SK-MEL-5 (cell line): ENCODE results near the gene USP27X. TPM values are rescaled to one million over a fixed set of nuclear protein-coding genes. Genes with fewer than 3 reads are reported as not detected.

Experiments
- DNase-seq: peaks from one replicate; pipeline ENCODE4 v3.0.0-alpha.2; 2016; ENCODE audit warnings: low read depth, low spot score
- in situ Hi-C: cut with HindIII; loops from 2 replicates; pipeline ENCODE4 v1.10.0; 2016; ENCODE audit warnings: low sequenced_read_pairs, high pct_unique_total_duplicates, low pct_unique_long_range_greater_than_20kb
- total RNA-seq: library from RNA; depleted of rRNA; stranded (reverse); fragments of >200 nt; shearing (Covaris generic); gene quantifications from 2 replicates; pipeline ENCODE4 v1.2.3, GENCODE V29; 2014

Gene USP27X
- total RNA-seq, 1 experiment from 2014 or later, result 7.8 TPM

DNA sequence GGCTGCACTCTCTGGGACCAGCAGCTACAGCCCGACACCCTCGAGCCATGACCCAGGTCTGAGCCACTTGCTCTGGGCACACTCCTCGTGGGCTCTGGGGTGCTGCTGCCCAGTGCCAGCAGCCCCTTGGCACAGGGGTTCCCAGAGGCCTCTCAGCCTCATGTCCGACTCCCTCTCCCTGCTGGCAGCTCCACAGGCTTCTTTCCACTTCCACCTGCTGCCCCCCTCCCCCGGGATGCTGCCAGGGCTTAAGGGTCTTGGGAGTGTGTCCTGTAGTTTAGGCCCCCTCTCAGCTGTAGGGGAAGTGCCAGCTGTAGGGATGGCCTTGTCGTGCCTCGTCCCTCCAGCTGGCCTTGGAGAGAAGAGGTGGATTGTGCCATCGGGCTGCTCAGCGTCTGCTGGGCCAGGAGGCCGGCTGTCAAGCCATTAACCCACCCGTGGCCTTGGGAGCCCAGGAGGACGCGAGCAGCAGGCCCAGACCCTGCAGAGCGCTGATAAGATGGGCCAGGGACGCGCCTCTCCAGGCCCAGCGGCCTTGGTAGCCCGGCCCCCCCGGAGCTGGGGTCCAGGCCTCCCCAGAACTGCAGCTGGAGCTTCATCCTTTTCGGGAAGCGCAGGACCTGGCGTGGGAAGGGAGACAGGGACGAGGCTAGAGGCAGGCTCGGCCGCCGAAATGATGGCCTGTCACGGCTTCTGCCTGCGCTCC is 1.0 kb upstream of the USP27X start:
- no peak for DNase-seq
- in situ Hi-C loops, result no loop called here

GRCh38 chrX:49879656-49880277 is 483 bp downstream of the USP27X start:
- in situ Hi-C loops, result no loop called here
- no peak for DNase-seq

DNA sequence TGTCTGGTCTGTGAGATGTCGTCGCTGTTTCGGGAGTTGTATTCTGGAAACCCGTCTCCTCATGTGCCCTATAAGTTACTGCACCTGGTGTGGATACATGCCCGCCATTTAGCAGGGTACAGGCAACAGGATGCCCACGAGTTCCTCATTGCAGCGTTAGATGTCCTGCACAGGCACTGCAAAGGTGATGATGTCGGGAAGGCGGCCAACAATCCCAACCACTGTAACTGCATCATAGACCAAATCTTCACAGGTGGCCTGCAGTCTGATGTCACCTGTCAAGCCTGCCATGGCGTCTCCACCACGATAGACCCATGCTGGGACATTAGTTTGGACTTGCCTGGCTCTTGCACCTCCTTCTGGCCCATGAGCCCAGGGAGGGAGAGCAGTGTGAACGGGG is 1.4 kb downstream of the USP27X start:
- DNase-seq, result no peak
- in situ Hi-C loops, result no loop called here

DNA sequence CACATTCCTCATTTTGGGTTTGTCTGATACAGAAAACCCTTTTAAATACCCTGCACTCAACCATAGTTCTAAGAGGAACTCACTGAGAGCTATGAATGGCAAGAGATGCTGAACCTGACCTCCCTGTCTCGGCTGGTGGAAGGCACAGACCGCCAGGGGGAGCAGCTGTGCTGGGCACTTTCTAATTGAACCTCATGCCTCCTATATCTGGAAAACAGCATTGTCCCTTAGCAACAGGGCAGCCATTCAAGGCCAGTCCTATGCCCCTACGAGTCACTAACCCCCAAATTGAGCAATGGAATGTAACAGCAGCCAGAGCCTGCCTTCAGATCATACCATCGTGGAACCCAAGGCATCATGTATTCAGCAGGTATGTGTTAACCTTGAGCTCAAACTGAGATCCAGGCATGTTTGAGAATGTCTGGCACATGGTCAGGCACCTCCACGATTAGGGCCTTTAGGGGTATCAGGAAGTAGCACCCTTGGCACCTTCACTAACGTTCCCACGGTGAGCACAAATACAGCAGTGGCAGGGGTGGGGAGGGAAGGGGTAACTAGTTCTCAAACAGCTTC is 5.1 kb downstream of the USP27X start:
- DNase-seq, result peak; percentile 78
- in situ Hi-C loops, result no loop called here

DNA sequence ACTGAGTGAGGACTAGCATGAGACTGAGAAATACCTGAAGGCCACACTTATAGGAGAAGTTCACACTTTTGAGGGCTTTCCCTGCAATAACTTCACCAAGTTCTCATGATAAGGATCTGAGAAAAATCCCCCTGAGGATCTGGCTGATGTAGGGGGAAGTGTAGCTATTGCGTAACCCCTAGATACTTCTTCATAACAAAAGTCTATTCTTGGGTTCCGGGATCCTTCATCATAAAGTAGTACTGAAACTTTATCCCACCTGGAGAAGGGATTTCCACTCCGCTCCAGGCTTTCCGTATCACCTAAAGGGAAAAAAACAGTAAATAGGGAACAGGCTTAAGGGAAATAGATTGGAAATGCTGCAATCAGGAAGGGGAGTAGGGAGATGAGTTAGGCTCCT is 13.3 kb downstream of the USP27X start:
- DNase-seq, result no peak
- in situ Hi-C loops, result no loop called here

DNA sequence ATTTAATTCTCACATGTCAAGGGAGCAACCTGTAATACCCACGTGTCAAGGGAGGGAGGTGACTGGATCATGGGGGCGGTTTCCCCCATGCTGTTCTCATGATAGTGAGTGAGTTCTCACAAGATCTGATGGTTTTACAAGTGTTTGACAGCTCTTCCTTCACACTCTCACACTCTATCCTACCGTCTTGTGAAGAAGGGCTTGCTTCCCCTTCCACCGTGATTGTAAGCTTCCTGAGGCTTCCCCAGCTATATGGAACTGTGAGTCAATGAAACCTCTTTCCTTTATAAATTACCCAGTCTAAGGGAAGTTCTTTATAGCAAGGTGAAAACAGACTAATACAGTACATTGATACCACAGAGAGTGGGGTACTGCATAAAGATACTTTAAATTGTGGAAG is 17.7 kb downstream of the USP27X start:
- in situ Hi-C loops, result no loop called here
- DNase-seq, result no peak

DNA sequence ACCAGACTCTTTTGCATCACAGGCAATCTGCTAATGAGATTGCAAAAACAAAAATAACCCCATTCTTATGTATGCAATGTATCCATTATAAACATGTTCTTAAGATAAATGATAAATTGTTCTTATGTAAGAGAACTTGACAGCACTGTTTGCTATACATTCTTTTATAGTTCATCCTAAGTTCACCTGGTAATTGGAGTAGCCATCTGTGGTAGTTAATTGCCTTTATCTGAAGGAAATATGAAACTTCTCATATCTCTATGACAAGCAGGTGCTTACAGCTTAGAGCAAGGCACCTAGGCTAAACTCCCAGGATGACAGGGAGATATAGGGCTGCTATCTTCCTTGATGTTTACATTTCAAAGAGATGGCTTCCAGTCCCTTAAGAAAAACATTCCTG is 21.8 kb downstream of the USP27X start:
- in situ Hi-C loops, result no loop called here
- no peak for DNase-seq

GRCh38 chrX:49910344-49910743 is 31.1 kb downstream of the USP27X start:
- in situ Hi-C loops, result no loop called here
- DNase-seq, result no peak

- in situ Hi-C loops, result no loop called here
These were observed 32.8 kb downstream of the USP27X start for GRCh38 chrX:49912086-49912485.

GRCh38 chrX:49912861-49913260 is 33.6 kb downstream of the USP27X start:
- no peak for DNase-seq
- in situ Hi-C loops, result no loop called here

More at GRCh38 chrX:49912086-49912485, 32.8 kb downstream of the USP27X start:
- DNase-seq, result no peak

DNA sequence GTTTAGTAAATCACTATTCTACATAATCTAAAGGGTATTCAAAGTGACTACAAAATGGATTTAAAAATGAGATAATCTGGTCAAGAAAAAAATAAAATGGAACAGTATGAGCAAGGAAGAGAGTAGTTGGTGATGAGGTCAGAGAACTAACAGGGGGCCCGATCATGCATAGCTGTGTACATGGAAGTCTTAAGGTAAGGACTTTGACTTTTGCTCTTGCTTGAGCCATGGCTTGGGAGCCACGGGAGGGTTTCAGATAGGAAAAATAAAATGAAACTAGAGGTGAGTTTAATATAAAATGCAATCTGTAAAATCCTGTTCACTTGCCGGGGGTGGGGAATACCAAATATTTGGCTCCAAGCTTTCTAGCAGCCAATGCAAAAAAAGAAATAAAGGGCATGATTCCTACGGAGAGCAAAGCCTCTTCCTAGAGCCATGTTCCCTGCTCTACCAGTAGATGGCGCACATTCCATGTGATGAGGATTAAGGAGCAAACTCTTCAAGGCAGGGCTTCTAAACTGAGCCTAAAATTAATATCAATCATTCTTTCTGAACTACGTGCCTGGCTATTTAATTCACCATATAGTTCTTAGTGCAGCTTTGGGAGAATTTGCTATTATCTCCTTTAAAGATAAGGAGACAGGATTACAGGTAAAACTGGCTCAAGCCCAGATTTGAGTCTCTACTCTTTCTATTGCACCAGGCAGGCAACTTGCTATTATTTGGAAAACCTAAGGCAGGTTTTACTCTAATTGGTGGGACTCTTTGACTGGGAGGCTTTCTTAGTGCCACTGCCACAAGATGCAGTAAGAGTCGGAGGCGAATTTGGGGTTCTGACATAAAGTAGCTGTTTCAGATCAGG is 36.3 kb downstream of the USP27X start:
- in situ Hi-C loops, result no loop called here
- peak; percentile 70 for DNase-seq

DNA sequence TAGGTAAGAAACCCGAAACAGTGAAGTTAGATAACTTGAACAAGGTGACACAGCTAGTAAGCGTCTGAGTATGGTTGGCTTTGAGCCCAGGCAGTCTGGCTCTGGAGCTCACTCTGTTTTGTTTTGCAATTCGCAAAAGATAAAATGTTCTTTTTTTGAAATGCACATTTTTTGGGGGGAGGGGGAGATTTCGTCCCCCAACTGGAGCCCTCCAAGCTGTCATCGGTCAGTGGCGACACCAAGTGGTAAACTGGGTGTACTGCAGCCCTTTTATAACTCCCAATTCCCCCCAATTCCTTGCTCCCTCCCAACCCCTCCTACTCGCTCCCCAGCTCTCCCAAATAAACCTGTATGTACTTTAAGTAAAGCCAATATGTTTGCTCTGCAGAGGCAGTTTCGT is 40.3 kb downstream of the USP27X start:
- in situ Hi-C loops, result no loop called here
- DNase-seq, result peak; percentile 38

- no peak for DNase-seq
- in situ Hi-C loops, result no loop called here
These were observed 41.8 kb downstream of the USP27X start for GRCh38 chrX:49921109-49921508.

DNA sequence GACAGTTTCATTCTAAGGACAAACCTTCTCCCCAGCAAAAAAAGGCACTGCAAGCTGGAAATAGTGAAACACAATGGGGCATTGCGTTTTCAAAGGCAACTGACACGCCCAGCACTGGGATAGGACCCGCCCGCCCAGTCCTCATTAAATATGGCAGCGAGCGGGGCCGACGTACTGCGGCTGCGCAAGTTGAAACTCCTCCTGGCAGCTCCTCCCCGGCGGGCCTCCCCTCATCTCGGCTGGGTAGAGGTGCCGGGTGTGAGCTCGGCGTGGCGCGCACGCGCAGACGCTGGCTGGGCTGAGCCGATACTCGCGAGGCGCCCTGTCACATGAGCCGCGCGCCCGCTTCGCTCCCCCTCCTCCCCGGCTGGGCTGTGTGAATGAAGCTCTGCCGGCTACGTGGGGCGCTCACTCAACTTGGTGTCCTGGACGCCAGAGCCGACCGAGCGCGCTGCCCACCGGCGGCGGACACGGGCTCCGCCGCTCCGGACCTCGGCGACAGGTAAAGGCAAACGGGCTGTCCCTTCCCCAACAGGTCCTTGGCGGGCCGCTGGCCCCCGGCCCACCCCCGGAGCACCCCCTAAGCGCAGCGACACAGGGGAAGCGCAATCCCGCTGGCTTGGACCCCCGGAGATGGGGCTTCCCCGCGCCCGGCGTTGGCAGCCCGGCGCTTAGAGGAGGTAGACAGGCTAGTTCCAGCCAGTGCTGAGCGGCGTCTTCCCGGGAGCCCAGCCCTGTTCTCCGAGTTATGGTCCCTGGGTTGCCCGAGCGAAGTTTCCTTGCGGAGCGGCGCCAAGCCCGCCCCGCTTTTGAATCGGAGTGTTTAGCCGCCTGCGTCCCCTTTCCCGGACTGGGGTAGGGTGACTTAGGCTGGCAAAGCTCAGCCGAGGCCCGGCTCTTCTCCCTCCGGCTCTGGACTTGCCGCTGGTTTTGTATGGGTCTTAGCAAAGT is 43.3 kb downstream of the USP27X start, which contains the start of gene CLCN5:
Gene CLCN5 (plus strand): TSS at position 306 of the 951 bp plus-strand sequence. CDS start 2,703 bp downstream, outside the sequence.
- DNase-seq, result peak; percentile 94
- in situ Hi-C loops, result no loop called here

- in situ Hi-C loops, result no loop called here
- no peak for DNase-seq
These were observed 45.9 kb downstream of the USP27X start for GRCh38 chrX:49925176-49925575.

DNA sequence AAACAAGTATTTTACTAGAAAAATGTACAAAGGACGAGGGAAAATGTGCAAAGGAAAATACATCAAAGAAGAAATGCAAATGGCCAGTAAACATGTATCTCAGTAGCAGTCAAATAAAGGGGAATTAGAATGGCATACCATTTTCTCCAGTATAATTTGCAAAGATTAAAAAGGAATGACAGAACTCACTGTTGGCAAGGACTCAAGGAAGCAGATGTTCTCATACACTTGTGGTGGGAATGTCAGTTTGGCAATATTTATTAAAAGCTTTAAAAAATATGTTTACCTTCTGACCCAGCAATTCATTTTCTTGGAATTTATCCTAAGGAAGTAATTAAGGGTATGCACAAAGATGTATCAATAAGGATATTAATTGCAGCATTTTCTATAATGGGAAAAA is 50.8 kb downstream of the USP27X start:
- in situ Hi-C loops, result no loop called here
- no peak for DNase-seq
